B cell (primary cell): ENCODE results near the gene TRIM47. TPM values are rescaled to one million over a fixed set of nuclear protein-coding genes. Genes with fewer than 3 reads are reported as not detected.

Experiments
- ATAC-seq: fragments of 200-7000 bp; cut with Tn5 transposase; one replicate; pipeline ENCODE4 v1.10.0; 2021; ENCODE audit warnings: low read depth, mild to moderate bottlenecking, moderate number of reproducible peaks, moderate library complexity
- CTCF ChIA-PET: fragments of 350-600 bp; sonication (Branson Sonifier 250); formaldehyde crosslinking; loops from one replicate; lab custom pipeline; 2021; ENCODE audit warnings: antibody characterized with exemption, inconsistent platforms; lab: Charles Lee
- POLR2A ChIA-PET: fragments of 350-600 bp; sonication (Branson Sonifier 250); formaldehyde crosslinking; loops from one replicate; lab custom pipeline; 2021; ENCODE audit warnings: antibody characterized with exemption; lab: Charles Lee
- DNase-seq: peaks from one replicate; pipeline ENCODE4 v3.0.0; 2013
- H2AFZ ChIP-seq: 2 replicates; pipeline ENCODE4 v1.6.1; 2012; ENCODE audit warnings: mild to moderate bottlenecking, low read depth, low read length; ENCODE audit not compliant: insufficient read depth, poor library complexity, severe bottlenecking
- H3K27ac ChIP-seq, 2 donors: 1 replicate in 1 of 2; 2 replicates in 1 of 2; pipeline ENCODE4 v1.5.1; 2012 to 2013; ENCODE audit warnings: low read length in 2 of 2, mild to moderate bottlenecking in 2 of 2, moderate library complexity in 1 of 2
- H3K27me3 ChIP-seq, 4 experiments: fragments of 200-600 bp in 1 of 4; sonication (generic) in 1 of 4; replicated peaks in 1 of 4; 1 replicate in 2 of 4; 2 replicates in 2 of 4; pipeline versions ENCODE4 v1.6.1 to v1.7.0; 2013 to 2016; ENCODE audit warnings: low read length in 3 of 4, mild to moderate bottlenecking in 2 of 4, mixed read lengths in 1 of 4, moderate library complexity in 1 of 4; ENCODE audit not compliant: insufficient read depth in 4 of 4, control insufficient read depth in 3 of 4; ENCODE audit errors: control extremely low read depth in 1 of 4
- H3K36me3 ChIP-seq, 2 experiments: replicated peaks in 1 of 2; 1 replicate in 1 of 2; 2 replicates in 1 of 2; pipeline versions ENCODE4 v1.6.1 to v1.7.1; 2013; ENCODE audit warnings: low read length in 1 of 2; ENCODE audit not compliant: insufficient read depth in 2 of 2, control insufficient read depth in 1 of 2; ENCODE audit errors: control extremely low read depth in 1 of 2, extremely low read depth in 1 of 2
- H3K4me1 ChIP-seq, 2 donors: fragments of 200-600 bp in 1 of 2; sonication (generic) in 1 of 2; 1 replicate in 1 of 2; 2 replicates in 1 of 2; pipeline versions ENCODE4 v1.5.1 to v1.6.1; 2013 to 2017; ENCODE audit warnings: low read length in 2 of 2; ENCODE audit not compliant: control insufficient read depth in 2 of 2, insufficient read depth in 2 of 2
- H3K4me2 ChIP-seq: replicated peaks from 2 replicates; pipeline ENCODE3; 2012; ENCODE audit warnings: mild to moderate bottlenecking, low read depth, low read length; ENCODE audit not compliant: poor library complexity, severe bottlenecking
- H3K4me3 ChIP-seq, 5 experiments: fragments of 200-600 bp in 1 of 5; sonication (generic) in 1 of 5; 1 replicate in 3 of 5; 2 replicates in 2 of 5; pipeline versions ENCODE4 v1.5.1 to v1.7.0; 2011 to 2016; ENCODE audit warnings: low read length in 4 of 5, mild to moderate bottlenecking in 4 of 5, low read depth in 2 of 5, control low read depth in 1 of 5, moderate library complexity in 1 of 5; ENCODE audit not compliant: insufficient read depth in 1 of 5; ENCODE audit errors: control extremely low read depth in 1 of 5, extremely low read depth in 1 of 5
- H3K79me2 ChIP-seq: fragments of 200-600 bp; sonication (generic); one replicate; pipeline ENCODE4 v1.6.0; 2016; ENCODE audit warnings: low read length; ENCODE audit not compliant: control insufficient read depth, insufficient read depth
- H3K9ac ChIP-seq: fragments of 200-600 bp; sonication (generic); 2 replicates; pipeline ENCODE4 v1.6.1; 2017; ENCODE audit warnings: mild to moderate bottlenecking, low read length, moderate library complexity
- H3K9me3 ChIP-seq, 3 donors: one replicate each; pipeline versions ENCODE4 v1.6.1 to v1.7.1; 2013; ENCODE audit warnings: low read length in 2 of 3; ENCODE audit not compliant: control insufficient read depth in 2 of 3, insufficient read depth in 1 of 3; ENCODE audit errors: control extremely low read depth in 1 of 3
- H4K20me1 ChIP-seq: 2 replicates; pipeline ENCODE4 v1.6.0; 2012; ENCODE audit warnings: mild to moderate bottlenecking, low read length; ENCODE audit not compliant: insufficient read depth, control insufficient read depth, poor library complexity, severe bottlenecking
- H3K27ac Mint-ChIP-seq: one replicate; pipeline ENCODE4 v1.8.0; 2021; ENCODE audit warnings: mixed read lengths
- H3K27me3 Mint-ChIP-seq: one replicate; pipeline ENCODE4 v1.8.0; 2021; ENCODE audit warnings: mixed read lengths
- H3K4me1 Mint-ChIP-seq: one replicate; pipeline ENCODE4 v1.8.0; 2021; ENCODE audit warnings: mixed read lengths
- H3K4me3 Mint-ChIP-seq: one replicate; pipeline ENCODE4 v1.8.0; 2021; ENCODE audit warnings: mixed read lengths
- H3K9me3 Mint-ChIP-seq: one replicate; pipeline ENCODE4 v1.8.0; 2022; ENCODE audit warnings: mixed read lengths; ENCODE audit not compliant: insufficient read depth
- CTCF ChIP-seq: fragments of 200-600 bp; IDR thresholded peaks from one replicate; pipeline ENCODE4 v1.8.0; 2022; ENCODE audit warnings: antibody characterized with exemption, mild to moderate bottlenecking
- EZH2 ChIP-seq: IDR thresholded peaks from 2 replicates; pipeline ENCODE4 v1.6.1; 2012; ENCODE audit warnings: borderline replicate concordance, low read depth, mild to moderate bottlenecking, moderate library complexity, low read length; ENCODE audit not compliant: insufficient read depth, poor library complexity, severe bottlenecking
- WGBS: methylation state at CpG from one replicate; pipeline ENCODE4 v1.1.5; 2013; ENCODE audit warnings: missing lambda C conversion rate; ENCODE audit not compliant: insufficient coverage; 5-methylcytosine and 5-hydroxymethylcytosine counted together
- intact Hi-C: fragments of 100-400 bp; cut with micrococcal nuclease; formaldehyde crosslinking; loops from one replicate; pipeline ENCODE4 v1.10.0; 2022
- polyA plus RNA-seq: library from polyadenylated mRNA; depleted of rRNA; stranded (reverse); fragments of >200 nt; gene quantifications from 2 replicates; pipeline ENCODE4 v1.2.3, GENCODE V29; 2012
- total RNA-seq, 2 donors: library from RNA; stranded (reverse); fragments of 120-200 nt in 1 of 2; gene quantifications; 1 replicate in 1 of 2; 2 replicates in 1 of 2; pipeline versions ENCODE4 v1.2.3 to v1.2.4, GENCODE V29; 2013 to 2022

Gene TRIM47
- total and polyA plus RNA-seq, 2 donors (not counting 1 experiment from before 2014, with no cell fraction given) = 6.4 to 8.3 TPM

GRCh38 chr17:75922963-75923874, 44.8 kb upstream of the TRIM47 start:
- POLR2A ChIA-PET = no interaction called here
- peaks cover 0 to 4% of the 10 kb centered on the region in 2 experiments for H3K36me3 ChIP-seq
- no peaks in the 10 kb centered on the region for H3K27me3 Mint-ChIP-seq
- H3K4me1 ChIP-seq = no peaks in the 10 kb centered on the region
- no peak overlapping the region for H3K4me2 ChIP-seq
- no peaks in the 10 kb centered on the region for H3K79me2 ChIP-seq
- ATAC-seq = no peak
- WGBS = 94% methylated on average over 19 of the region's 19 CpGs
- TF ChIP-seq CTCF (no peak), EZH2 (no peak)
- intact Hi-C loops = no loop called here
- no peak overlapping the region for H3K9ac ChIP-seq
- H3K9me3 Mint-ChIP-seq = no peaks in the 10 kb centered on the region
- H3K27me3 ChIP-seq = no peaks in the 10 kb centered on the region
- H3K27ac ChIP-seq = no peak overlapping the region
- no peak overlapping the region for H2AFZ ChIP-seq
- no peak overlapping the region for H3K4me3 ChIP-seq
- H4K20me1 ChIP-seq = no peaks in the 10 kb centered on the region
- CTCF ChIA-PET = no interaction called here
- H3K4me1 Mint-ChIP-seq = no peaks in the 10 kb centered on the region
- H3K9me3 ChIP-seq = no peaks in the 10 kb centered on the region
- no peak overlapping the region for H3K27ac Mint-ChIP-seq
- no peak overlapping the region for H3K4me3 Mint-ChIP-seq
- DNase-seq = no peak

- no peak for ATAC-seq
- Mint-ChIP-seq H3K4me1 (no peaks in the 10 kb centered on the region), H3K27ac (no peak overlapping the region)
Measured at GRCh38 chr17:75922173-75922961, 44.0 kb upstream of the TRIM47 start.

More at GRCh38 chr17:75922173-75922961, 44.0 kb upstream of the TRIM47 start:
- H3K9me3 Mint-ChIP-seq = no peaks in the 10 kb centered on the region
- no peaks in the 10 kb centered on the region for H3K27me3 Mint-ChIP-seq
- Histone ChIP-seq H3K9ac (no peak overlapping the region), H3K27ac (no peak overlapping the region), H4K20me1 (no peaks in the 10 kb centered on the region), H3K4me1 (no peaks in the 10 kb centered on the region), H3K9me3 (no peaks in the 10 kb centered on the region), H2AFZ (no peak overlapping the region), H3K4me2 (no peak overlapping the region), H3K79me2 (no peaks in the 10 kb centered on the region), H3K27me3 (no peaks in the 10 kb centered on the region), H3K4me3 (no peak overlapping the region), H3K36me3 (peaks cover 0 to 4% of the 10 kb centered on the region in 2 experiments)
- intact Hi-C loops = no loop called here
- 96% methylated on average over 18 of the region's 18 CpGs for WGBS
- POLR2A ChIA-PET = no interaction called here
- TF ChIP-seq CTCF = no peak
- no peak for TF ChIP-seq EZH2
- CTCF ChIA-PET = no interaction called here
- DNase-seq = no peak
- H3K4me3 Mint-ChIP-seq = no peak overlapping the region
